IMR-90 (cell line): ENCODE results near the gene CASP1. TPM values are rescaled to one million over a fixed set of nuclear protein-coding genes. Genes with fewer than 3 reads are reported as not detected.

Source experiments
- ATAC-seq: fragments of 200-7000 bp; cut with Tn5 transposase; 2 replicates; pipeline ENCODE4 v1.9.1; 2020; ENCODE audit warnings: low read depth, mild to moderate bottlenecking, moderate library complexity
- BruUV-seq: library from RNA; stranded (reverse); fragments of 400-500 nt; replicated peaks from 2 replicates; lab custom pipeline; 2021; lab: Mats Ljungman, UMichigan
- CTCF ChIA-PET: fragments of 300-600 bp; formaldehyde crosslinking; extraction: SDS; loops from one replicate; lab custom pipeline; 2021; ENCODE audit warnings: antibody characterized with exemption; lab: Yijun Ruan, JAX
- POLR2A ChIA-PET: fragments of 300-600 bp; sonication (Branson Sonifier 250); formaldehyde crosslinking; loops from one replicate; lab custom pipeline; 2022; ENCODE audit warnings: antibody characterized with exemption; ENCODE audit not compliant: unreplicated experiment; lab: Charles Lee
- DNase-seq: peaks from one replicate; pipeline ENCODE4 v3.0.0; 2013
- H2AFZ ChIP-seq: replicated peaks from 2 replicates; pipeline ENCODE3; 2013; ENCODE audit warnings: low read length, mild to moderate bottlenecking; ENCODE audit not compliant: poor library complexity
- H2AK5ac ChIP-seq: 2 replicates; pipeline ENCODE4 v1.6.1; 2013; ENCODE audit warnings: low read depth, low read length, inconsistent platforms
- H2AK9ac ChIP-seq: replicated peaks from 2 replicates; pipeline ENCODE3; 2013; ENCODE audit warnings: mild to moderate bottlenecking, low read depth, low read length, moderate library complexity; ENCODE audit not compliant: poor library complexity
- H2BK120ac ChIP-seq: 2 replicates; pipeline ENCODE4 v1.6.1; 2013; ENCODE audit warnings: low read depth, low read length, inconsistent platforms
- H2BK15ac ChIP-seq: 3 replicates; pipeline ENCODE4 v1.6.1; 2013; ENCODE audit warnings: low read depth, low read length, inconsistent platforms
- H2BK20ac ChIP-seq: 2 replicates; pipeline ENCODE4 v1.6.1; 2013; ENCODE audit warnings: low read depth, mild to moderate bottlenecking, inconsistent platforms, low read length, moderate library complexity
- H2BK5ac ChIP-seq: 2 replicates; pipeline ENCODE4 v1.6.1; 2013; ENCODE audit warnings: mild to moderate bottlenecking, low read depth, low read length, inconsistent platforms; ENCODE audit not compliant: poor library complexity, severe bottlenecking
- H3K14ac ChIP-seq: replicated peaks from 2 replicates; pipeline ENCODE4 v1.6.1; 2013; ENCODE audit warnings: low read depth, low read length, inconsistent platforms
- H3K18ac ChIP-seq: 2 replicates; pipeline ENCODE4 v1.6.1; 2013; ENCODE audit warnings: low read depth, low read length, control low read depth
- H3K23ac ChIP-seq: 2 replicates; pipeline ENCODE4 v1.6.1; 2013; ENCODE audit warnings: low read depth, low read length, inconsistent platforms
- H3K27ac ChIP-seq: 2 replicates; pipeline ENCODE4 v1.5.1; 2013; ENCODE audit warnings: mild to moderate bottlenecking, control low read depth, low read length; ENCODE audit not compliant: insufficient read depth
- H3K27me3 ChIP-seq: 2 replicates; pipeline ENCODE4 v1.6.1; 2013; ENCODE audit warnings: low read length; ENCODE audit not compliant: control insufficient read depth, insufficient read depth
- H3K36me3 ChIP-seq: 2 replicates; pipeline ENCODE4 v1.6.1; 2013; ENCODE audit warnings: low read length, mixed read lengths; ENCODE audit not compliant: control insufficient read depth, insufficient read depth
- H3K4ac ChIP-seq: 2 replicates; pipeline ENCODE4 v1.6.1; 2013; ENCODE audit warnings: low read depth, low read length, inconsistent platforms
- H3K4me1 ChIP-seq: 2 replicates; pipeline ENCODE4 v1.6.1; 2013; ENCODE audit warnings: low read length, mixed read lengths; ENCODE audit not compliant: control insufficient read depth, insufficient read depth
- H3K4me2 ChIP-seq: 2 replicates; pipeline ENCODE4 v1.6.1; 2013; ENCODE audit warnings: low read depth, mild to moderate bottlenecking, control low read depth, low read length, moderate library complexity
- H3K4me3 ChIP-seq: 2 replicates; pipeline ENCODE4 v1.5.1; 2013; ENCODE audit warnings: low read depth, mild to moderate bottlenecking, control low read depth, low read length, moderate library complexity; ENCODE audit not compliant: insufficient read depth
- H3K56ac ChIP-seq: 2 replicates; pipeline ENCODE4 v1.6.1; 2013; ENCODE audit warnings: low read length, inconsistent platforms; ENCODE audit not compliant: insufficient read depth; ENCODE audit errors: extremely low read depth
- H3K79me1 ChIP-seq, 2 experiments: 2 replicates each; pipeline ENCODE4 v1.6.1; 2013; ENCODE audit warnings: low read length in 2 of 2, inconsistent platforms in 1 of 2, low read depth in 1 of 2
- H3K9ac ChIP-seq: 2 replicates; pipeline ENCODE4 v1.6.1; 2013; ENCODE audit warnings: low read depth, low read length, control low read depth
- H3K9me1 ChIP-seq: 2 replicates; pipeline ENCODE4 v1.6.1; 2013; ENCODE audit warnings: low read length, inconsistent platforms; ENCODE audit not compliant: insufficient read depth
- H3K9me3 ChIP-seq: 2 replicates; pipeline ENCODE4 v1.6.1; 2013; ENCODE audit warnings: low read length; ENCODE audit not compliant: control insufficient read depth, insufficient read depth
- H4K20me1 ChIP-seq: 2 replicates; pipeline ENCODE4 v1.6.1; 2013; ENCODE audit warnings: low read length, inconsistent platforms; ENCODE audit not compliant: insufficient read depth
- H4K5ac ChIP-seq: 2 replicates; pipeline ENCODE4 v1.6.1; 2013; ENCODE audit warnings: mild to moderate bottlenecking, low read depth, low read length, control low read depth
- H4K8ac ChIP-seq, 2 experiments: 2 replicates each; pipeline ENCODE4 v1.6.1; 2013; ENCODE audit warnings: low read depth in 2 of 2, low read length in 2 of 2, control low read depth in 1 of 2, inconsistent platforms in 1 of 2
- H4K91ac ChIP-seq: 2 replicates; pipeline ENCODE4 v1.6.1; 2013; ENCODE audit warnings: low read depth, low read length, inconsistent platforms; ENCODE audit not compliant: insufficient read depth
- BHLHE40 ChIP-seq: fragments of 150-350 bp; IDR thresholded peaks from 2 replicates; pipeline ENCODE4 v1.6.1; 2016; ENCODE audit warnings: mild to moderate bottlenecking, low read depth, low read length
- CTCF ChIP-seq: conservative IDR thresholded peaks from 2 replicates; pipeline ENCODE4 v1.5.1; 2012; ENCODE audit warnings: mild to moderate bottlenecking, low read depth, low read length, improper control_type of control experiment
- ELK1 ChIP-seq: fragments of 150-350 bp; IDR thresholded peaks from 2 replicates; pipeline ENCODE4 v1.6.1; 2016; ENCODE audit warnings: low read depth, mild to moderate bottlenecking, low read length, moderate library complexity, borderline replicate concordance
- FOS ChIP-seq: fragments of 150-350 bp; IDR thresholded peaks from 2 replicates; pipeline ENCODE4 v1.6.1; 2016; ENCODE audit warnings: low read depth, low read length
- MAFK ChIP-seq: IDR thresholded peaks from 2 replicates; pipeline ENCODE4 v1.6.1; 2012; ENCODE audit warnings: low read depth, low read length, improper control_type of control experiment
- MAZ ChIP-seq: IDR thresholded peaks from 2 replicates; pipeline ENCODE4 v1.6.1; 2012; ENCODE audit warnings: low read depth, mild to moderate bottlenecking, low read length, improper control_type of control experiment, moderate library complexity, borderline replicate concordance
- MXI1 ChIP-seq: IDR thresholded peaks from 2 replicates; pipeline ENCODE4 v1.6.1; 2012; ENCODE audit warnings: low read depth, mild to moderate bottlenecking, low read length, moderate library complexity, borderline replicate concordance
- POLR2A ChIP-seq: IDR thresholded peaks from 2 replicates; pipeline ENCODE4 v1.6.1; 2012; ENCODE audit warnings: mild to moderate bottlenecking, low read depth, low read length
- RAD21 ChIP-seq: IDR thresholded peaks from 2 replicates; pipeline ENCODE4 v1.6.1; 2012; ENCODE audit warnings: low read length, improper control_type of control experiment
- RFX5 ChIP-seq: IDR thresholded peaks from 2 replicates; pipeline ENCODE4 v1.8.0; 2012; ENCODE audit warnings: low read depth, mild to moderate bottlenecking, low read length, moderate library complexity
- SMC3 ChIP-seq: fragments of 150-350 bp; IDR thresholded peaks from 2 replicates; pipeline ENCODE4 v1.6.1; 2016; ENCODE audit warnings: low read depth, mild to moderate bottlenecking, antibody characterized with exemption, low read length, moderate library complexity
- WGBS, 2 experiments: methylation state at CpG; one replicate each; pipeline versions ENCODE4 v1.1.5 to v1.1.7; 2013; ENCODE audit warnings: missing lambda C conversion rate in 2 of 2; ENCODE audit not compliant: insufficient read length in 1 of 2; ENCODE audit errors: extremely low coverage in 2 of 2; 5-methylcytosine and 5-hydroxymethylcytosine counted together
- dilution Hi-C: fragments of 300-500 bp; cut with HindIII; formaldehyde crosslinking; loops from one replicate; pipeline ENCODE4 v1.14.3; 2018; ENCODE audit warnings: low sequenced_read_pairs; ENCODE audit not compliant: unreplicated experiment
- in situ Hi-C: fragments of 300-500 bp; cut with MboI; formaldehyde crosslinking; loops from 3 replicates; pipeline ENCODE4 v1.14.3; 2019; ENCODE audit warnings: low sequenced_read_pairs, inconsistent platforms, mixed read lengths
- intact Hi-C: fragments of 100-400 bp; cut with micrococcal nuclease; formaldehyde crosslinking; loops from 2 replicates; pipeline ENCODE4 v1.10.0; 2022
- polyA plus RNA-seq, 3 experiments: library from polyadenylated mRNA; depleted of rRNA; stranded (reverse); fragments of >200 nt; gene quantifications; 2 replicates each; pipeline ENCODE4 v1.2.3, GENCODE V29; 2012; ENCODE audit warnings: low replicate concordance in 1 of 3
- total RNA-seq: library from RNA; depleted of rRNA; stranded (reverse); fragments of >200 nt; gene quantifications from 2 replicates; pipeline ENCODE4 v1.2.3, GENCODE V29; 2012
- TF ChIP-seq, protein P1 (sequence below): fragments of 150-350 bp; IDR thresholded peaks from 2 replicates; pipeline ENCODE4 v1.6.1; 2017; ENCODE audit warnings: mild to moderate bottlenecking, antibody characterized with exemption, low read length, low read depth

Gene CASP1
- total and polyA plus RNA-seq, 2 of the 4 experiments (the other 2 are of a cell fraction), result 12.5 to 31.2 TPM

DNA sequence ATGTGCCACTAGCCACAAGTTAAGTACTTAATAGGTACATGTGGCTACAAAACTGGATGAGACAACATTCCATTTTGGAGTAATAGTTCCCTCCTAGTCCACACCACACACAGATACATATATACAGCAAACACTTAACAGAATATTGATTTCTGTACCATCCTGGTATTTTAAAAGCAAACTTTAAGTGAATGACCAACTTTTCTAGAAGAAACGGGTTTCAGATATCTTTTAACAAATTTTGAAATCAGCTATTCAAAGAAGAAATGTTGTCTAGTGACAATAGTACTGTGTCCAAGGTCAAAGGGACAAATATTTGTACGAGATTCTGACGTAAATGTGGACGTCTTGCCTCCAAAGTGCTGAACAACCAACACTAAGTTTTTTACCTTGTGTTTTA, 22.5 kb upstream of the CASP1 start:
- no peaks in the 10 kb centered on the region for H3K4me1 ChIP-seq
- H3K27ac ChIP-seq, result no peak overlapping the region
- no peak overlapping the region for H2BK15ac ChIP-seq
- no peaks in the 10 kb centered on the region for H3K9me3 ChIP-seq
- TF ChIP-seq, protein P1, sequence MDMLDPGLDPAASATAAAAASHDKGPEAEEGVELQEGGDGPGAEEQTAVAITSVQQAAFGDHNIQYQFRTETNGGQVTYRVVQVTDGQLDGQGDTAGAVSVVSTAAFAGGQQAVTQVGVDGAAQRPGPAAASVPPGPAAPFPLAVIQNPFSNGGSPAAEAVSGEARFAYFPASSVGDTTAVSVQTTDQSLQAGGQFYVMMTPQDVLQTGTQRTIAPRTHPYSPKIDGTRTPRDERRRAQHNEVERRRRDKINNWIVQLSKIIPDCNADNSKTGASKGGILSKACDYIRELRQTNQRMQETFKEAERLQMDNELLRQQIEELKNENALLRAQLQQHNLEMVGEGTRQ, result no peak
- TF ChIP-seq MAZ (no peak), CTCF (no peak), BHLHE40 (no peak), POLR2A (no peak), MAFK (no peak), MXI1 (no peak), FOS (no peak), RAD21 (no peak), SMC3 (no peak), RFX5 (no peak), ELK1 (no peak)
- WGBS, 2 experiments, result no CpG with 5 or more reads among the region's 4 CpGs
- intact Hi-C loops (no loop called here), dilution Hi-C loops (no loop called here), in situ Hi-C loops (no loop called here)
- no peak overlapping the region for H2BK20ac ChIP-seq
- no peak overlapping the region for H3K4ac ChIP-seq
- no peaks in the 10 kb centered on the region for H4K20me1 ChIP-seq
- no peak overlapping the region for H2AFZ ChIP-seq
- H3K4me2 ChIP-seq, result no peak overlapping the region
- H3K14ac ChIP-seq, result no peak overlapping the region
- H2BK5ac ChIP-seq, result no peak overlapping the region
- no peak overlapping the region for H3K4me3 ChIP-seq
- no peak overlapping the region for H4K8ac ChIP-seq
- H3K23ac ChIP-seq, result no peak overlapping the region
- H3K9ac ChIP-seq, result no peak overlapping the region
- no peak overlapping the region for H2AK9ac ChIP-seq
- no peaks in the 10 kb centered on the region for H3K9me1 ChIP-seq
- ATAC-seq (no peak), DNase-seq (no peak)
- no peak overlapping the region for H4K5ac ChIP-seq
- no peak overlapping the region for H3K18ac ChIP-seq
- H3K79me1 ChIP-seq, result no peaks in the 10 kb centered on the region
- H2AK5ac ChIP-seq, result no peak overlapping the region
- no peak overlapping the region for H3K56ac ChIP-seq
- H3K36me3 ChIP-seq, result no peaks in the 10 kb centered on the region
- POLR2A ChIA-PET, result no interaction called here
- no peak overlapping the region for H4K91ac ChIP-seq
- no peak overlapping the region for H2BK120ac ChIP-seq
- no TSS peak for BruUV-seq
- CTCF ChIA-PET, result no interaction called here
- no peaks in the 10 kb centered on the region for H3K27me3 ChIP-seq
